Activated naive CD4-positive, alpha-beta T cell treated with anti-CD3 and anti-CD28 coated beads, Interleukin-2, amount 10 ng/mL, durations not matched to agents 7 days and 5 days (primary cell): ENCODE data around the gene SEC14L1.
"Not testable (repeated sequence)": the region's sequence is repeated elsewhere in the genome, so short reads cannot be mapped to it uniquely, and the experiment has no call there.

Experiments used
- CTCF ChIA-PET: fragments of 350-600 bp; sonication (Branson Sonifier 250); formaldehyde crosslinking; loops from one replicate; lab custom pipeline; 2021; ENCODE audit warnings: antibody characterized with exemption; lab: Charles Lee
- DNase-seq: peaks from one replicate; pipeline ENCODE4 v3.0.0-alpha.2; 2020
- H3K27ac Mint-ChIP-seq: one replicate; pipeline ENCODE4 v1.8.0; 2021; ENCODE audit warnings: mild to moderate bottlenecking, moderate library complexity, mixed read lengths
- H3K27me3 Mint-ChIP-seq: one replicate; pipeline ENCODE4 v1.8.0; 2021; ENCODE audit warnings: mild to moderate bottlenecking, mixed read lengths
- H3K36me3 Mint-ChIP-seq: one replicate; pipeline ENCODE4 v1.8.0; 2021; ENCODE audit warnings: mixed read lengths
- H3K4me1 Mint-ChIP-seq: one replicate; pipeline ENCODE4 v1.8.0; 2021; ENCODE audit warnings: mixed read lengths
- H3K4me3 Mint-ChIP-seq: one replicate; pipeline ENCODE4 v1.8.0; 2021; ENCODE audit warnings: mild to moderate bottlenecking, moderate library complexity, mixed read lengths
- H3K9me3 Mint-ChIP-seq: one replicate; pipeline ENCODE4 v1.8.0; 2021; ENCODE audit warnings: mixed read lengths

SEC14L1 gene

GRCh38 chr17:77253611-77254051 is 112.9 kb downstream of the SEC14L1 start:
- no peak overlapping the region for H3K27ac Mint-ChIP-seq
- H3K36me3 Mint-ChIP-seq: no peaks in the 10 kb centered on the region
- H3K27me3 Mint-ChIP-seq: peaks cover 62% of the 10 kb centered on the region
- no peak overlapping the region for H3K4me3 Mint-ChIP-seq
- CTCF ChIA-PET: no interaction called here
- H3K9me3 Mint-ChIP-seq: no peaks in the 10 kb centered on the region
- DNase-seq: no peak
- no peaks in the 10 kb centered on the region for H3K4me1 Mint-ChIP-seq

- H3K4me3 Mint-ChIP-seq: no peak overlapping the region
- CTCF ChIA-PET: no interaction called here
- no peaks in the 10 kb centered on the region for H3K9me3 Mint-ChIP-seq
- no peaks in the 10 kb centered on the region for H3K36me3 Mint-ChIP-seq
- H3K27ac Mint-ChIP-seq: no peak overlapping the region
- DNase-seq: no peak
- H3K4me1 Mint-ChIP-seq: no peaks in the 10 kb centered on the region
- H3K27me3 Mint-ChIP-seq: peaks cover 51% of the 10 kb centered on the region
Observed at GRCh38 chr17:77254951-77255825, 114.4 kb downstream of the SEC14L1 start.

DNA sequence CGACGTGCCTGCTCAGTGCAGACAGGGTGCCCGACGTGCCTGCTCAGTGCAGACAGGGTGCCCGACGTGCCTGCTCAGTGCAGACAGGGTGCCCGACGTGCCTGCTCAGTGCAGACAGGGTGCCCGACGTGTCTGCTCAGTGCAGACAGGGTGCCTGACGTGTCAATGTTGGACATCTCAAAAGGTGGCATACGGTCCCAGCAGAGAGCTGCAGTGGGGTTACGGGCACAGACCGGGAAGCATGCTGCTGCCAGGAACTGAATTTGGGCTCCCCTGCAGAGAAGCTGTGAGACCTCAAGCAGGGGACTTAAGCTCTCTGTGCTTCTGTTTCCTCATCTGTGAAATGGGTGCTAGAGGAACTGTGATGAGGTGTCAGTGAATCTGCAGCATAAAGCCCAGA is 115.2 kb downstream of the SEC14L1 start:
- H3K9me3 Mint-ChIP-seq, H3K4me1 Mint-ChIP-seq, DNase-seq, CTCF ChIA-PET, H3K4me3 Mint-ChIP-seq, H3K36me3 Mint-ChIP-seq, H3K27ac Mint-ChIP-seq: not testable (repeated sequence)
- peaks cover 50% of the 10 kb centered on the region for H3K27me3 Mint-ChIP-seq

DNA sequence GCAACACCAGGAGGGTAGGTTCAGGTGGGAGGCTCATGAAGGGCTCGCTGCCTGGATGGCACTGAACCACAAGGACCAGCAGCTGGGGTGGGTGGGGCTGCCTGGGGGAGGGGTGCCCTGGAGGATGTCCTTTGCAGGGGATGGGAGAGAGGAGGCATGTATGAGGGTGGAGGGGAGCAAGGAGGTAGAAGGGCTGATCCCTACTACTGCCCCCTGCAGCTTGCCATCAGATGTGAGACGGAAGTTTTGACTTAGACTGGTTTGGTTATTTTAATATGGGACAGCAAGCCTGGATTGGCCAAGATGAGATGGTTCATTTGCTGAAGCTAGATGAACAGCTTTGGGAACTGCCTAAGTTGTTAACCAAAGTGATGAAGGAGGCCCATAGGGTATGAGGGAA is 115.9 kb downstream of the SEC14L1 start:
- Mint-ChIP-seq H3K4me1 (no peaks in the 10 kb centered on the region), H3K9me3 (no peaks in the 10 kb centered on the region), H3K27ac (no peak overlapping the region), H3K4me3 (no peak overlapping the region), H3K27me3 (peaks cover 54% of the 10 kb centered on the region), H3K36me3 (no peaks in the 10 kb centered on the region)
- no peak for DNase-seq
- CTCF ChIA-PET: no interaction called here

DNA sequence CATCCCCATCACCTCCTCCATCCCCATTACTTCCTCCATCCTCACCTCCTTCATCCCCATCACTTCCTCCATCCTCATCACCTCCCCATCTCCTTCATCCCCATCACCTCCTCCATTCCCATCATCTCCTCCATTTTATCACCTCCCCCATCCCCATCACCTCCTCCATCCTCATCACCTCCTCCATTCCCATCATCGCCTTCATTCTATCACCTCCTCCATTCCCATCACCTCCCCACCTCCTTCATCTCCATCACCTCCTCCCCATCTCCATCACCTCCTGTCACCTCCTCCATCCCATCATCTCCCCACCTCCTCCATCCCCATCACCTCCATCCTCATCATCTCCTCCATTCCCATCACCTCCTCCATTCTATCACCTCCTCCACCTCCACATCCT is 116.4 kb downstream of the SEC14L1 start:
- H3K4me1 Mint-ChIP-seq: no peaks in the 10 kb centered on the region
- H3K27ac Mint-ChIP-seq: no peak overlapping the region
- no peak for DNase-seq
- no peaks in the 10 kb centered on the region for H3K36me3 Mint-ChIP-seq
- H3K9me3 Mint-ChIP-seq: no peaks in the 10 kb centered on the region
- CTCF ChIA-PET: no interaction called here
- H3K4me3 Mint-ChIP-seq: no peak overlapping the region
- peaks cover 54% of the 10 kb centered on the region for H3K27me3 Mint-ChIP-seq

GRCh38 chr17:77257596-77258458 is 117.1 kb downstream of the SEC14L1 start:
- Mint-ChIP-seq H3K9me3 (no peaks in the 10 kb centered on the region), H3K4me3 (no peak overlapping the region), H3K36me3 (no peaks in the 10 kb centered on the region), H3K27me3 (peaks cover 49% of the 10 kb centered on the region), H3K27ac (no peak overlapping the region), H3K4me1 (no peaks in the 10 kb centered on the region)
- CTCF ChIA-PET: no interaction called here
- DNase-seq: no peak

- CTCF ChIA-PET: no interaction called here
- H3K4me1 Mint-ChIP-seq: no peaks in the 10 kb centered on the region
- H3K9me3 Mint-ChIP-seq: no peaks in the 10 kb centered on the region
- no peak overlapping the region for H3K4me3 Mint-ChIP-seq
- H3K27me3 Mint-ChIP-seq: peaks cover 43% of the 10 kb centered on the region
- DNase-seq: no peak
- H3K36me3 Mint-ChIP-seq: no peaks in the 10 kb centered on the region
- H3K27ac Mint-ChIP-seq: no peak overlapping the region
Observed at GRCh38 chr17:77258638-77259037, 117.9 kb downstream of the SEC14L1 start.

DNA sequence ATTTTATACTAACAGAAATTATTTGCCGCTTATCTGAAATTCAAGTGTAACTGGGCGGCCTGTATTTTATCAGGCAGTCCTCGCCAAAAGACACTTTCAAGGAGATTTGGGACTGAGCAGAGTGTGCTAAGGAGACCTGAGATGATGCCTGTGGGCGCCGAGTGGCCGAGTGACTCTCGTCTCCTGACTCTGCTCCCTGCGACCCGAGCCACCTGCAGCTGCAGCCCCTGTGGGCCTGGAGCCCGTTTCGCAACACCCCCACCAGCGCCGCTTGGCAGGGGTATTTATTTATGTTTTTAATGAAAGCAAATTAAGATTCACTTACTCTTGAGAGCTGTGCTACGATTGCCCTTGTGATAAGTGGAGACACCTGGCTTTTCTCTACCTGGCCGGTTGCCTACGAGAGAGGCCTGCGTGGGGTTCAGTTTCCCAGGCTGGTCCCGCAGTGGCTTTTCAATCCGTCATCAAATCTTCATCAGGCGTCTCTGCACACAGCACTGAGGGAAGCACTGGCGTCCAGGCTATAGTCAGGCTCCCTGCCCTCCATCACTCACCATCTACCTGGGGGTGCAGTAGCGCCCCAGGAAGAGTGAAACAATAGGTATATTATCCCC is 124.0 kb downstream of the SEC14L1 start:
- CTCF ChIA-PET: no interaction called here
- no peaks in the 10 kb centered on the region for H3K4me1 Mint-ChIP-seq
- peaks cover 27% of the 10 kb centered on the region for H3K27me3 Mint-ChIP-seq
- no peak for DNase-seq
- H3K9me3 Mint-ChIP-seq: no peaks in the 10 kb centered on the region
- no peaks in the 10 kb centered on the region for H3K36me3 Mint-ChIP-seq
- H3K27ac Mint-ChIP-seq: no peak overlapping the region
- H3K4me3 Mint-ChIP-seq: no peak overlapping the region

DNA sequence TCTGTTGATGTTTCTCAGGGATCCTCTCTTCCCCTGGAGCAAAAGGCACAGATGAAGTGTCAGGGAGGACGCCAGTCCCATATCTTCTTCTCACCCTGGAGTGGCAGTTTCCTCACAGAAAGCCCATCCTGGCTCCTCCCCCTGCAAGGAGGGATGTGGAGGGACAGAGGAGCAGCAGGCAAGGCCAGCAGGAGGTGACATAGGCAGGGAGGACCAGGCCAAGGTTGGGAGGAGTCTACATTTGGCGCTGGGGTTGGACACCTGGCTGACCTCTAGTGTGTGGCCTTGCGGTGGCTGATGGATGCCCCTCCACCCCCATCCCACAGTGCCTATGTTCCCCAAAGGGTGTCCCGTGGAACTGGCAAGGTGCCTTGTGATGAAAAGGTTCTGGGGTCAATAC is 125.4 kb downstream of the SEC14L1 start:
- Mint-ChIP-seq H3K27me3 (peaks cover 35% of the 10 kb centered on the region), H3K4me1 (no peaks in the 10 kb centered on the region), H3K9me3 (no peaks in the 10 kb centered on the region), H3K27ac (no peak overlapping the region), H3K36me3 (no peaks in the 10 kb centered on the region), H3K4me3 (no peak overlapping the region)
- CTCF ChIA-PET: no interaction called here
- DNase-seq: no peak
